GM18505 (cell line): Measurements from ENCODE around the gene SLC66A2.

ENCODE experiments used
- ATAC-seq: cut with Tn5 transposase; IDR thresholded peaks from one replicate; pipeline ENCODE4 v1.9.1; 2021; ENCODE audit not compliant: unreplicated experiment
- POLR2A ChIP-seq: IDR thresholded peaks from 4 replicates; pipeline ENCODE4 v1.6.1; 2011; ENCODE audit warnings: borderline replicate concordance; ENCODE audit not compliant: insufficient read depth, insufficient read length; ENCODE audit errors: extremely low read depth

The SLC66A2 gene

DNA sequence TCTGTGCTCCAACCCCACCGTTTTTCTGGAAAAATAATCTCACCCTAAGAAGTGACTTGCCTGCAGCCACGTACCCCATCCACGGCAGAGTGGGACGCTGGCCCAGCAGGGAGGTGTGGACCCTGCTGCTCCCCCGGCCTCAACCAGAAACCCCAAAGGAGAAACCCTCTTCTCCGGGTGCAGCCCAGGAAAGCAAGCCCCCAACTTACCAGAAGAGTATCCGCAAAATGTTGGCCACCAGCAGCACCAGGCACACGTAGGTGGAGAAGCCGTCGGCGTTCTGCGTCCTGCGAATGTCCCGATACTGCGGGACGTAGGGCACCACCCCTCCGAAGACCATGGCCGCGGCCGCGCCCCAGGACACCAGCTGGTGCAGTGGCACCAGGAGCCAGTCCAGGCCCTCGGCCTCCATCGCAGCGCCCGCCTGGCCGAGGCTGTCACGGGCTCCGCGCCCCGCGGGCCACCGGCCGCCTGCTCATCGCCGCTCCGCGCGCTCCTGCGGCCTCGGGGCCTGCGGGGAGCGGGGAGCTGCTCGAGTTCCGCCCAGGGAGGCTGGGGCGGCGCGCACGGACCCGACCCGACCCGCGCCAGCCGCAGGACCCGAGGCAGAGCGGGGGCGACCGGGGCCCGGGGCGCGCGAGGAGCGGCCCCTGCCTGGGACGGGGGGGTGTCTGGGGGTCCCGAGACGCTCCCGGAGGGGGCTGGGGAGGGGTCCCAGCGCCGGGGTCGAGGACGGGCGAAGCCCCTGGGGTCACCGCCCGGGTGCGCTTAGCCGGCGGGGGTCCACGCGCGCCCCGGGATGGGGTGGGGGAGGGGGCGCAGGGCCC lies 725 bp downstream of the SLC66A2 start:
- peak; percentile 36 for ATAC-seq
- TF ChIP-seq POLR2A: no peak

- no peak for TF ChIP-seq POLR2A
- no peak for ATAC-seq
Observed at GRCh38 chr18:79949697-79950487, 1.6 kb downstream of the SLC66A2 start.

- TF ChIP-seq POLR2A: no peak
- ATAC-seq: no peak
Observed at GRCh38 chr18:79948719-79949411, 2.6 kb downstream of the SLC66A2 start.

DNA sequence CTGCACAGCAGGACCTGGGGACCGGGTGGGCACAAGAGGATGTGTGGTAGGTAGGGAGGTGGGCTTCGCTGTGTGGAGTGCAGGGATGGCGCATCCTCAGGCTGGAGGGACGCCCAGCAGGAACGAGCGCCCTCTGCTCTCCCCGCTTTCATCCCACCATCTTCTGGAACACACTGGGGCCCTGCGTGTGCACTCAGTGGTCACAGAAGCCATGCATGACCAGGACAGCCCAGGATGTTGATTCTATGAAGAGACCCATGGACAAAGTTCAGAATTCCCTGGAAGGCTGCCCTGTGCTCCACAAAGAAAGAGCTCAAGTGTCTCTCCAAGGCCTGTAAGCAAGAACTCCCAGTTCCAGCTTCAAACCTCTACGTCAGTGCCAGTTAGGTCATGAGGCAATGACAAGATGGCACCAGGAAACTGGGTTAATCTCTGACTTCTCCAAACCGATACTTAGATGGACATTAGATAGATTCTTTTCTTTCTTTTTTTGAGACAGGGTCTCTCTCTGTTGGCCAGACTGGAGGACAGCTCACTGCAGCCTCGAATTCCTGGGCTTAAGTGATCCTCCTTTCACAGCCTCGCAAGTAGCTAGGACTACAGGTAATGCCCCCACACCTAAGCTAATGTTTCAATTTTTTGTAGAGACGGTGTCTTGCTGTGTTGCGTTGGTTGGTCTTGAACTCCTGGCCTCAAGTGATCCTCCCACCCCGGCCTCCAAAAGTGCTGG lies 3.4 kb downstream of the SLC66A2 start:
- TF ChIP-seq POLR2A: no peak
- ATAC-seq: no peak

DNA sequence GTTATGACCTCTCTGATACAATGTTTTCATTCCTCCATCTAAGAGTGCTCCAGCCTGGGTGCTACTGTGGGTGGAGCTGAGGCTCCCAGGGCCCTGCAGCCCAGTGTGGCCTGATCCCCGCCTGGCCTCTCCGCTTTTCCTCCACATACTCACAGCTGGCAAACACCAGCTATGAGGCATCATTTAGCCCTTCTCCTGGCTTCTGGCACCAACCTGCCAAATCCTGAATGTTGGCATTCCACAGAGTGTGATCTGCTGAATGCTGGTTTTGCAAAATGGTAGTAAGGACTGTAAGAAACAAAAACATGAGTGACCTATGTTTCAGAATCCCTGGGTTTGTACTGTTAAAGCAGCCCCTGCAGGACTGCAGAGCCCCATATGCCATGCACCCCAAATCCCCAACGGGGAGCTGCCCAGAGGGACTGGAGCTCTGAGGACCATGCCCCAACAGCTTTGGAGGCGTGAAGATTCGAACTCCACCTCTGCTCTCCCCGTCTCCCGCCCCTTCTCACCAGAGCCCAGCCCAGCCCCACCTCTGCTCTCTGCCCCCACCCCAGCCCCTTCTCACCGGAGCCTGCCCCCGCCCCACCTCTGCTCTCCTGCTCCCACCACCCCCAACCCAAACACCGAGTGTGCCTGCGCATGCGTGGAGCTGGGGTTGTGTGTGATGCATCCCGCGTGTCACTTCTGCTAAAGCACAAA lies 4.2 kb downstream of the SLC66A2 start:
- TF ChIP-seq POLR2A: no peak
- no peak for ATAC-seq

DNA sequence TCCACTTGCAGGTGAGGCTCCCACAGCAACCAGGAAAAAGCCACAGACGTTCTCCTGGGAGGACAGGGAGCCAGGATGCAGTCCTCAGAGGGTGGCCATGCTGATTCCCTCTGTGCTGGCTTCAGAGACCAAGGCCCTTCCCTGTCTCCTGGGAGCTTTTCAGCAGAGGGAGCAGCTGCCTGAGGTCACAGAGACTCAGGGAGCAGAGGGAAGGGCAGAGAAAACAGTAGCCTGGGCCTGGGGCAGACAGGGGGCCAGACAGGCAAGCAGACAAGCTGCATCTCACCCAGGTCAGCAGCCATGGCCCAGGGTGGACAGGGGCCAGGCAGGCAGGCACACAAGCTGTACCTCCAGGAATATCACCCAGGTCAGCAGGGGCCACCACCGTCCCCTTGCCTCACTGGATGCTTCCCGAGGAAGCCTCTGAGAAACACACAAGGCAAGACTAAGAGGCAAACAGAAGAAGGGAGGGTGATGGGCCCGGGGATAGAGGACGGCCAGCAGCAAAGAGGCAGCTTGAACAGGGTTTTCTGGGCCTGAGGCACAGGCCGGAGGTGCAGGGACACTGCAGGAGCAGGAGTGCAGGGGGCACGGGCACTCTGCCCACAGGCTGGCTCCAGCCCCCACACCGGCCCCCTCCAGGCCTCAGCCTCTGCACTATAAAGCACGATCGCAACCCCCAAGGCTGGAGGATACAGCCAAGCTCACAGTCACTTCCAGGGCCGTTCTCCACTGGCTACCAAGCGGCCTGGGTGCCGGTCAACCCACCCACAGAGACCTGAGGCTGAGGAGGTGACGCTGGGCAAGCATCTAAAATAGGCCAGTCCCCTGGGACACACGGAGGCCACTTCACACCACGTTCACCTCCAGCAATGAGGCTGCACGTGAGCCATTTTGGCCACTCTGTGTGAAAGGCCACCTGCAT lies 6.1 kb downstream of the SLC66A2 start:
- ATAC-seq: no peak
- no peak for TF ChIP-seq POLR2A

- no peak for ATAC-seq
- TF ChIP-seq POLR2A: no peak
Observed at GRCh38 chr18:79944746-79945117, 6.7 kb downstream of the SLC66A2 start.

- TF ChIP-seq POLR2A: no peak
- ATAC-seq: no peak
Observed at GRCh38 chr18:79944126-79944731, 7.2 kb downstream of the SLC66A2 start.

DNA sequence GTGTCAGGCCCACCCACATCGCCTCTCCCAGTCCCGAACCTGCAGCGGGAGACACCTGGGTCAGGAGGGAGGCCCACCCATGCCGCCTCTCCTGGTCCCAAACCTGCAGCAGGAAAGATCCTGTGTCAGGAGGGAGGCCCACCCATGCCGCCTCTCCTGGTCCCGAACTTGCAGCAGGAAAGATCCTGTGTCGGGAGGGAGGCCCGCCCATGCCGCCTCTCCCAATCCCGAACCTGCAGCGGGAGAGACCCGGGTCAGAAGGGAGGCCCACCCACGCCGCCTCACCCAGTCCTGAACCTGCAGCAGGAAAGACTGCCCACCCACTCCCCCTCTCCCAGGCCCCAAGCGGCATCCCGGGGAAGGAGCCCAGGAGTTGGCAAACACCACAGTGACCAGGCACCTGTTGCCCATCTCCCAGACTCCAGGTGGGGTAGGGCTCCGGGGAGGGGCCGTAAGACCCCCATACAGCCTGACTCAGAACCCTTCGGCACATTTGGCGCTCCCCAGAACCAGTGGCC lies 7.8 kb downstream of the SLC66A2 start:
- ATAC-seq: no peak
- TF ChIP-seq POLR2A: no peak

- ATAC-seq: no peak
- TF ChIP-seq POLR2A: no peak
Observed at GRCh38 chr18:79942786-79943607, 8.5 kb downstream of the SLC66A2 start.
